Astrocyte (in vitro differentiated cells and primary cell): Measurements from ENCODE around the gene PRIMA1. TPM values are rescaled to one million over a fixed set of nuclear protein-coding genes. Genes with fewer than 3 reads are reported as not detected.

Source experiments
- DNase-seq: peaks from one replicate; pipeline ENCODE4 v3.0.0-alpha.2; 2010; ENCODE audit warnings: low read depth
- FAIRE-seq: peaks from 2 replicates; lab custom pipeline; 2011; peaks lifted over from hg19 to GRCh38; lab: Jason Lieb, UNC
- H2AFZ ChIP-seq: 2 replicates; pipeline ENCODE4 v1.6.0; 2012; ENCODE audit warnings: low read depth, low read length, inconsistent platforms
- H3K27ac ChIP-seq: 2 replicates; pipeline ENCODE4 v1.5.1; 2011; ENCODE audit warnings: low read depth, low read length, inconsistent platforms
- H3K27me3 ChIP-seq: 2 replicates; pipeline ENCODE4 v1.6.0; 2011; ENCODE audit warnings: low read length, inconsistent platforms; ENCODE audit not compliant: insufficient read depth
- H3K36me3 ChIP-seq: 2 replicates; pipeline ENCODE4 v1.5.1; 2011; ENCODE audit warnings: low read length, inconsistent platforms; ENCODE audit not compliant: insufficient read depth
- H3K4me1 ChIP-seq: 2 replicates; pipeline ENCODE4 v1.5.1; 2011; ENCODE audit warnings: low read length, inconsistent platforms; ENCODE audit not compliant: insufficient read depth
- H3K4me2 ChIP-seq: 2 replicates; pipeline ENCODE4 v1.6.0; 2012; ENCODE audit warnings: low read length, inconsistent platforms
- H3K4me3 ChIP-seq: 2 replicates; pipeline ENCODE4 v1.5.1; 2011; ENCODE audit warnings: low read depth, mild to moderate bottlenecking, low read length, inconsistent platforms; ENCODE audit not compliant: insufficient read depth
- H3K79me2 ChIP-seq: 2 replicates; pipeline ENCODE4 v1.6.0; 2012; ENCODE audit warnings: mild to moderate bottlenecking, low read length, inconsistent platforms; ENCODE audit not compliant: insufficient read depth
- H3K9ac ChIP-seq: 2 replicates; pipeline ENCODE4 v1.6.0; 2012; ENCODE audit warnings: mild to moderate bottlenecking, low read length, inconsistent platforms
- H3K9me3 ChIP-seq: 2 replicates; pipeline ENCODE4 v1.5.1; 2012; ENCODE audit warnings: low read depth, mild to moderate bottlenecking, low read length, inconsistent platforms; ENCODE audit not compliant: insufficient read depth
- H4K20me1 ChIP-seq: 2 replicates; pipeline ENCODE4 v1.6.0; 2012; ENCODE audit warnings: low read length, inconsistent platforms; ENCODE audit not compliant: insufficient read depth
- H3K27ac Mint-ChIP-seq: one replicate; pipeline ENCODE4 v1.8.0; 2021; ENCODE audit warnings: mild to moderate bottlenecking, mixed read lengths; ENCODE audit not compliant: unreplicated experiment
- H3K27me3 Mint-ChIP-seq: one replicate; pipeline ENCODE4 v1.8.0; 2021; ENCODE audit warnings: low read depth, mixed read lengths; ENCODE audit not compliant: unreplicated experiment
- H3K36me3 Mint-ChIP-seq: one replicate; pipeline ENCODE4 v1.8.0; 2021; ENCODE audit warnings: low read depth, mixed read lengths; ENCODE audit not compliant: unreplicated experiment
- H3K4me1 Mint-ChIP-seq: one replicate; pipeline ENCODE4 v1.8.0; 2021; ENCODE audit warnings: low read depth, mixed read lengths; ENCODE audit not compliant: unreplicated experiment
- H3K4me3 Mint-ChIP-seq: one replicate; pipeline ENCODE4 v1.8.0; 2021; ENCODE audit warnings: mild to moderate bottlenecking, moderate library complexity, mixed read lengths; ENCODE audit not compliant: unreplicated experiment
- H3K9me3 Mint-ChIP-seq: one replicate; pipeline ENCODE4 v1.8.0; 2021; ENCODE audit warnings: mild to moderate bottlenecking, mixed read lengths; ENCODE audit not compliant: unreplicated experiment
- EZH2 ChIP-seq: IDR thresholded peaks from 2 replicates; pipeline ENCODE4 v1.6.1; 2012; ENCODE audit warnings: mild to moderate bottlenecking, low read length, inconsistent platforms; ENCODE audit not compliant: insufficient read depth
- total RNA-seq: library from RNA; stranded (reverse); gene quantifications from 2 replicates; pipeline ENCODE4 v1.2.1, GENCODE V29; 2021
- TF ChIP-seq, protein P1 (sequence below): IDR thresholded peaks from 2 replicates; pipeline ENCODE4 v1.5.1; 2011; ENCODE audit warnings: low read depth, mild to moderate bottlenecking, inconsistent platforms, low read length, moderate library complexity; ENCODE audit not compliant: insufficient read depth

Gene PRIMA1
- total RNA-seq, 1 donor from 2014 or later, result not detected

DNA sequence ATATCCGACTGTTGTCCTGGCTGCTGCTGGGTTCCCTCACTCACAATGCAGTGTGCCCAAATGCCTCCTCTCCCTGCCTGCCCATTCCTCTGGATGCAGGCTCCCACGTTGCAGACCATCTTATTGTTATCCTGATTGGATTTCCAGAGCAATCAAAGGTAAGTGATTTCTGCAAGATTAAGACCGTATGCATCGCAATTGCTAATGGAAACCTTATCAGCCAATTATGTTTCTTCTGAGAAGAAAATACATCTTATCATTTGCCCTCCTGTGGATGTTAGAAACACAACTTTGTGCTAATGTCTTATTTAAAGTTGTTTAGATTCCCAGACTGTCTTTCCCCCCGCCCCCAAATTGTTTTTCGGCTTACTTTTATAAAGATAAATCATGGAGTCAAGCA is 98.1 kb downstream of the PRIMA1 start:
- peaks cover 3% of the 10 kb centered on the region for H3K4me1 Mint-ChIP-seq
- Histone ChIP-seq H3K4me2 (no peak overlapping the region), H3K9ac (no peak overlapping the region), H3K27ac (no peak overlapping the region), H2AFZ (no peak overlapping the region), H3K79me2 (no peaks in the 10 kb centered on the region), H3K4me1 (no peaks in the 10 kb centered on the region), H3K27me3 (no peaks in the 10 kb centered on the region), H3K9me3 (no peaks in the 10 kb centered on the region), H3K36me3 (no peaks in the 10 kb centered on the region), H4K20me1 (no peaks in the 10 kb centered on the region), H3K4me3 (no peak overlapping the region)
- peaks cover 27% of the 10 kb centered on the region for H3K27me3 Mint-ChIP-seq
- H3K36me3 Mint-ChIP-seq, result no peaks in the 10 kb centered on the region
- TF ChIP-seq, protein P1, sequence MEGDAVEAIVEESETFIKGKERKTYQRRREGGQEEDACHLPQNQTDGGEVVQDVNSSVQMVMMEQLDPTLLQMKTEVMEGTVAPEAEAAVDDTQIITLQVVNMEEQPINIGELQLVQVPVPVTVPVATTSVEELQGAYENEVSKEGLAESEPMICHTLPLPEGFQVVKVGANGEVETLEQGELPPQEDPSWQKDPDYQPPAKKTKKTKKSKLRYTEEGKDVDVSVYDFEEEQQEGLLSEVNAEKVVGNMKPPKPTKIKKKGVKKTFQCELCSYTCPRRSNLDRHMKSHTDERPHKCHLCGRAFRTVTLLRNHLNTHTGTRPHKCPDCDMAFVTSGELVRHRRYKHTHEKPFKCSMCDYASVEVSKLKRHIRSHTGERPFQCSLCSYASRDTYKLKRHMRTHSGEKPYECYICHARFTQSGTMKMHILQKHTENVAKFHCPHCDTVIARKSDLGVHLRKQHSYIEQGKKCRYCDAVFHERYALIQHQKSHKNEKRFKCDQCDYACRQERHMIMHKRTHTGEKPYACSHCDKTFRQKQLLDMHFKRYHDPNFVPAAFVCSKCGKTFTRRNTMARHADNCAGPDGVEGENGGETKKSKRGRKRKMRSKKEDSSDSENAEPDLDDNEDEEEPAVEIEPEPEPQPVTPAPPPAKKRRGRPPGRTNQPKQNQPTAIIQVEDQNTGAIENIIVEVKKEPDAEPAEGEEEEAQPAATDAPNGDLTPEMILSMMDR, result no peak
- TF ChIP-seq EZH2, result no peak
- peaks cover 1% of the 10 kb centered on the region for H3K9me3 Mint-ChIP-seq
- H3K4me3 Mint-ChIP-seq, result no peak overlapping the region
- no peak overlapping the region for H3K27ac Mint-ChIP-seq
- FAIRE-seq, result no peak
- DNase-seq, result no peak

DNA sequence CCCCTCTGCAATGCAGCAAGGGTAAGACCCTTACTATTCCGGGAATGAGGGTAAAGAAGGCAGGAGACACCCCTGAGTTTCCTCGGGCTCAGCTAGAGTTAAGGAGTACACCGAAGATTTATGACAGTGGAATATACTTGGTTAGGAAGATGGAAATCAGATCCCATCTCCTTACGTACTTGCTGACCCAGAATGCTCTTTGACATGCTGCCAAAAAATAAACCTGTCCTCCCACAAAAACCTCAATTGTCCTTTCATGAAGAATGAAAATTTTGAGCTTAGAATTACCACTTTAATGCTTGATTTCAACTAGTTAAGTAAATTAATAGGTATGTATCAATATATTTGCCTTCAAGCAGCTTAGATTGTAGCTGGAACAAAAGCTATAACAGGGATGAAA is 99.5 kb downstream of the PRIMA1 start:
- no peak overlapping the region for H2AFZ ChIP-seq
- no peak overlapping the region for H3K4me2 ChIP-seq
- H3K36me3 ChIP-seq, result no peaks in the 10 kb centered on the region
- no peaks in the 10 kb centered on the region for H3K4me1 ChIP-seq
- Mint-ChIP-seq H3K4me1 (peaks cover under 1% of the 10 kb centered on the region), H3K36me3 (no peaks in the 10 kb centered on the region), H3K27me3 (peaks cover 27% of the 10 kb centered on the region), H3K4me3 (no peak overlapping the region), H3K9me3 (peaks cover 1% of the 10 kb centered on the region), H3K27ac (no peak overlapping the region)
- TF ChIP-seq, protein P1, result no peak
- no peak for TF ChIP-seq EZH2
- no peak overlapping the region for H3K4me3 ChIP-seq
- H3K27me3 ChIP-seq, result no peaks in the 10 kb centered on the region
- no peak for FAIRE-seq
- no peak overlapping the region for H3K27ac ChIP-seq
- no peaks in the 10 kb centered on the region for H4K20me1 ChIP-seq
- H3K9me3 ChIP-seq, result no peaks in the 10 kb centered on the region
- H3K79me2 ChIP-seq, result no peaks in the 10 kb centered on the region
- DNase-seq, result no peak
- H3K9ac ChIP-seq, result no peak overlapping the region

- Histone ChIP-seq H2AFZ (no peak overlapping the region), H3K4me2 (no peak overlapping the region), H3K9me3 (no peaks in the 10 kb centered on the region), H3K27ac (no peak overlapping the region), H3K4me1 (no peaks in the 10 kb centered on the region), H3K4me3 (no peak overlapping the region), H3K79me2 (no peaks in the 10 kb centered on the region), H4K20me1 (no peaks in the 10 kb centered on the region), H3K27me3 (no peaks in the 10 kb centered on the region), H3K36me3 (no peaks in the 10 kb centered on the region), H3K9ac (no peak overlapping the region)
- Mint-ChIP-seq H3K4me1 (no peaks in the 10 kb centered on the region), H3K4me3 (no peak overlapping the region), H3K27me3 (peaks cover 27% of the 10 kb centered on the region), H3K36me3 (no peaks in the 10 kb centered on the region), H3K27ac (no peak overlapping the region), H3K9me3 (peaks cover 1% of the 10 kb centered on the region)
- DNase-seq, result no peak
- no peak for FAIRE-seq
- TF ChIP-seq EZH2, result no peak
- TF ChIP-seq, protein P1, result no peak
Observed at GRCh38 chr14:93688239-93688666, 100.0 kb downstream of the PRIMA1 start.
